NB4 (cell line): ENCODE measurements around the gene GSTT4.

Experiments used
- POLR2A ChIP-seq: IDR thresholded peaks from 2 replicates; pipeline ENCODE4 v1.6.1; 2011; ENCODE audit warnings: mild to moderate bottlenecking; ENCODE audit not compliant: insufficient read length; ENCODE audit errors: extremely low read depth
- TF ChIP-seq, protein P1 (sequence below): IDR thresholded peaks from one replicate; pipeline ENCODE4 v1.5.1; 2012; ENCODE audit warnings: low read depth, low read length
- TF ChIP-seq, protein P2 (sequence below): IDR thresholded peaks from 2 replicates; pipeline ENCODE4 v1.6.1; 2011; ENCODE audit warnings: low read depth, low read length

DNA sequence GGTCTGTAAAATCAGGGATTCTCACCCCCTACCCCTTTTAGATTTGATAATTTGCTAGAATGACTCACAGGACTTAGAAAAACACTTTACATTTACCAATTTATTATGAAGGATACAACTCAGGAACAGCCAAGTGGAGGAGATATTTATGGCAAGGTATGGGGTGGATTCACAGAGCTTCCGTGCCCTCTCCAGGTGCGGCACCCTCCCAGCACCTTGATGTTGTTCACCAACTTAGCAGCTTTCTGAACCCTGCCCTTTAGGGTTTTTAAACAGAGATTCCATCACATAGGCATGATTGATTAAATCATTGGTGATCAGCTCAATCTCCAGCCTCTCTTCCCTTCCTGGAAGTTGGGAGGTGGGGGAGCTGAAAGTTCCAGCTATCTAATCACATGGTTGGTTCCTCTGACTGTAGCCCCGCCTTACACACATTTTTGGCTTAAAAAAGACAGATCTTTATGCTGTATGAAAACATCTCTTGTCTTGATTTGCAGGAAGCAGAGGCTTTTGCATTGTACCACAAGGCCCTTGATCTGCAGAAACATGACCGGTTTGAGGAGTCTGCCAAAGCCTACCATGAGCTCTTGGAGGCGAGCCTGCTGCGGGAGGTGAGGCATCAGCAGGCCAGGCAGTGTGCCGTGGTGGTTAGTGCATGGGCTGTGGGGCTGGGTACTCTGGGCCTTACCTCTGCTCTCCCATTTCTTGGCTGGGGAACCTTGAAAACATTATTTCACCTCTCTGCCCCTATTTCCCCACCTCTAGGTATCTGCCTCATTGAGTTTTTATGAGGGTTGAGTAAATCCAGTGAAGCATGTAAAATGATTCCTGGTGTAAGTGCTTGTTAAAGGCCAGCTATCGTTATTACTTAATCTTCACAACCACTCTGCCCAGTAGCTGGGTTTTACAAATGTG, 32.9 kb upstream of the GSTT4 start:
- TF ChIP-seq, protein P1, sequence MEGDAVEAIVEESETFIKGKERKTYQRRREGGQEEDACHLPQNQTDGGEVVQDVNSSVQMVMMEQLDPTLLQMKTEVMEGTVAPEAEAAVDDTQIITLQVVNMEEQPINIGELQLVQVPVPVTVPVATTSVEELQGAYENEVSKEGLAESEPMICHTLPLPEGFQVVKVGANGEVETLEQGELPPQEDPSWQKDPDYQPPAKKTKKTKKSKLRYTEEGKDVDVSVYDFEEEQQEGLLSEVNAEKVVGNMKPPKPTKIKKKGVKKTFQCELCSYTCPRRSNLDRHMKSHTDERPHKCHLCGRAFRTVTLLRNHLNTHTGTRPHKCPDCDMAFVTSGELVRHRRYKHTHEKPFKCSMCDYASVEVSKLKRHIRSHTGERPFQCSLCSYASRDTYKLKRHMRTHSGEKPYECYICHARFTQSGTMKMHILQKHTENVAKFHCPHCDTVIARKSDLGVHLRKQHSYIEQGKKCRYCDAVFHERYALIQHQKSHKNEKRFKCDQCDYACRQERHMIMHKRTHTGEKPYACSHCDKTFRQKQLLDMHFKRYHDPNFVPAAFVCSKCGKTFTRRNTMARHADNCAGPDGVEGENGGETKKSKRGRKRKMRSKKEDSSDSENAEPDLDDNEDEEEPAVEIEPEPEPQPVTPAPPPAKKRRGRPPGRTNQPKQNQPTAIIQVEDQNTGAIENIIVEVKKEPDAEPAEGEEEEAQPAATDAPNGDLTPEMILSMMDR = no peak
- TF ChIP-seq POLR2A = no peak
- TF ChIP-seq, protein P2, sequence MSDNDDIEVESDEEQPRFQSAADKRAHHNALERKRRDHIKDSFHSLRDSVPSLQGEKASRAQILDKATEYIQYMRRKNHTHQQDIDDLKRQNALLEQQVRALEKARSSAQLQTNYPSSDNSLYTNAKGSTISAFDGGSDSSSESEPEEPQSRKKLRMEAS = no peak
